GM12865 (cell line): ENCODE measurements around the gene MAPT.
"Not testable (repeated sequence)": the region's sequence is repeated elsewhere in the genome, so short reads cannot be mapped to it uniquely, and the experiment has no call there.

ENCODE experiments used
- DNase-seq: peaks from one replicate; pipeline ENCODE4 v3.0.0; 2010; ENCODE audit warnings: low read depth
- H3K4me3 ChIP-seq: 2 replicates; pipeline ENCODE4 v1.5.1; 2011; ENCODE audit warnings: mild to moderate bottlenecking, low read depth, low read length, control low read depth
- CTCF ChIP-seq: IDR thresholded peaks from 2 replicates; pipeline ENCODE4 v1.5.1; 2011; ENCODE audit warnings: low read length, control low read depth, low read depth, inconsistent platforms; ENCODE audit not compliant: insufficient read depth; ENCODE audit errors: missing control alignments

The MAPT gene

DNA sequence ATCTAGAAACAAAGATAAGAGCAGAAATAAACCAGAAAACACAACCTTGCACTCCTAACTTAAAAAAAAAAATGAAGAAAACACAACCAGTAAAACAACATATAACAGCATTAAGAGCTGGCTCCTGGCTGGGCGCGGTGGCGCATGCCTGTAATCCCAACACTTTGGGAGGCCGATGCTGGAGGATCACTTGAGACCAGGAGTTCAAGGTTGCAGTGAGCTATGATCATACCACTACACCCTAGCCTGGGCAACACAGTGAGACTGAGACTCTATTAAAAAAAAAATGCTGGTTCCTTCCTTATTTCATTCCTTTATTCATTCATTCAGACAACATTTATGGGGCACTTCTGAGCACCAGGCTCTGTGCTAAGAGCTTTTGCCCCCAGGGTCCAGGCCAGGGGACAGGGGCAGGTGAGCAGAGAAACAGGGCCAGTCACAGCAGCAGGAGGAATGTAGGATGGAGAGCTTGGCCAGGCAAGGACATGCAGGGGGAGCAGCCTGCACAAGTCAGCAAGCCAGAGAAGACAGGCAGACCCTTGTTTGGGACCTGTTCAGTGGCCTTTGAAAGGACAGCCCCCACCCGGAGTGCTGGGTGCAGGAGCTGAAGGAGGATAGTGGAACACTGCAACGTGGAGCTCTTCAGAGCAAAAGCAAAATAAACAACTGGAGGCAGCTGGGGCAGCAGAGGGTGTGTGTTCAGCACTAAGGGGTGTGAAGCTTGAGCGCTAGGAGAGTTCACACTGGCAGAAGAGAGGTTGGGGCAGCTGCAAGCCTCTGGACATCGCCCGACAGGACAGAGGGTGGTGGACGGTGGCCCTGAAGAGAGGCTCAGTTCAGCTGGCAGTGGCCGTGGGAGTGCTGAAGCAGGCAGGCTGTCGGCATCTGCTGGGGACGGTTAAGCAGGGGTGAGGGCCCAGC, 107.3 kb downstream of the MAPT start:
- DNase-seq, result no peak
- no peak for TF ChIP-seq CTCF
- H3K4me3 ChIP-seq, result no peak overlapping the region

GRCh38 chr17:46002311-46002972, 108.1 kb downstream of the MAPT start:
- peak; percentile 78 for DNase-seq
- peak; percentile 85 for TF ChIP-seq CTCF
- no peak overlapping the region for H3K4me3 ChIP-seq

DNA sequence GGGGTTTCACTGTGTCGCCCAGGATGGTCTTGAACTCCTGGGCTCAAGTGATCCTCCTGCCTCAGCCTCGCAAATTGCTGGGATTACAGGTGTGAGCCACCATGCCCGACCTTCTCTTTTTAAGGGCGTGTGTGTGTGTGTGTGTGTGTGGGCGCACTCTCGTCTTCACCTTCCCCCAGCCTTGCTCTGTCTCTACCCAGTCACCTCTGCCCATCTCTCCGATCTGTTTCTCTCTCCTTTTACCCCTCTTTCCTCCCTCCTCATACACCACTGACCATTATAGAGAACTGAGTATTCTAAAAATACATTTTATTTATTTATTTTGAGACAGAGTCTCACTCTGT, 108.6 kb downstream of the MAPT start:
- no peak for TF ChIP-seq CTCF
- DNase-seq, result no peak
- no peak overlapping the region for H3K4me3 ChIP-seq

DNA sequence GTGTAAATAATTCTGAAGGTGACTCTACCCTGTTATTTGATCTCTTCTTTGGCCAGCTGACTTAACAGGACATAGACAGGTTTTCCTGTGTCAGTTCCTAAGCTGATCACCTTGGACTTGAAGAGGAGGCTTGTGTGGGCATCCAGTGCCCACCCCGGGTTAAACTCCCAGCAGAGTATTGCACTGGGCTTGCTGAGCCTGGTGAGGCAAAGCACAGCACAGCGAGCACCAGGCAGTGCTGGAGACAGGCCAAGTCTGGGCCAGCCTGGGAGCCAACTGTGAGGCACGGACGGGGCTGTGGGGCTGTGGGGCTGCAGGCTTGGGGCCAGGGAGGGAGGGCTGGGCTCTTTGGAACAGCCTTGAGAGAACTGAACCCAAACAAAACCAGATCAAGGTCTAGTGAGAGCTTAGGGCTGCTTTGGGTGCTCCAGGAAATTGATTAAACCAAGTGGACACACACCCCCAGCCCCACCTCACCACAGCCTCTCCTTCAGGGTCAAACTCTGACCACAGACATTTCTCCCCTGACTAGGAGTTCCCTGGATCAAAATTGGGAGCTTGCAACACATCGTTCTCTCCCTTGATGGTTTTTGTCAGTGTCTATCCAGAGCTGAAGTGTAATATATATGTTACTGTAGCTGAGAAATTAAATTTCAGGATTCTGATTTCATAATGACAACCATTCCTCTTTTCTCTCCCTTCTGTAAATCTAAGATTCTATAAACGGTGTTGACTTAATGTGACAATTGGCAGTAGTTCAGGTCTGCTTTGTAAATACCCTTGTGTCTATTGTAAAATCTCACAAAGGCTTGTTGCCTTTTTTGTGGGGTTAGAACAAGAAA, 109.8 kb downstream of the MAPT start:
- TF ChIP-seq CTCF, result no peak
- DNase-seq, result no peak
- no peak overlapping the region for H3K4me3 ChIP-seq

DNA sequence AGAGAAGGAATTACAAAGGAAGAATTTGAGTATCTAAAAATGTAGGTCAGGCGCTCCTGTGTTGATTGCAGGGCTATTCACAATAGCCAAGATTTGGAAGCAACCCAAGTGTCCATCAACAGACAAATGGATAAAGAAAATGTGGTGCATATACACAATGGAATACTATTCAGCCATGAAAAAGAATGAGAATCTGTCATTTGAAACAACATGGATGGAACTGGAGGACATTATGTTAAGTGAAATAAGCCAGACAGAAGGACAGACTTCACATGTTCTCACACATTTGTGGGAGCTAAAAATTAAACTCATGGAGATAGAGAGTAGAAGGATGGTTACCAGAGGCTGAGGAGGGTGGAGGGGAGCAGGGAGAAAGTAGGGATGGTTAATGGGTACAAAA, 111.7 kb downstream of the MAPT start:
- DNase-seq, H3K4me3 ChIP-seq: not testable (repeated sequence)

GRCh38 chr17:46007461-46007965, 113.2 kb downstream of the MAPT start:
- DNase-seq, result no peak
- H3K4me3 ChIP-seq, result no peak overlapping the region
- TF ChIP-seq CTCF, result no peak

- H3K4me3 ChIP-seq, result no peak overlapping the region
- DNase-seq, result no peak
- TF ChIP-seq CTCF, result no peak
Observed at GRCh38 chr17:46008591-46008990, 114.2 kb downstream of the MAPT start.
